HEK293 (cell line): Measurements from ENCODE around the gene ZNF536.
A peak's percentile ranks its signal among the peaks of the same experiment; 100 is the strongest.

ENCODE experiments used
- CTCF ChIA-PET: fragments of 350-600 bp; formaldehyde crosslinking; extraction: SDS; loops from one replicate; lab custom pipeline; 2021; ENCODE audit warnings: antibody characterized with exemption; lab: Yijun Ruan, JAX
- POLR2A ChIA-PET: fragments of 300-600 bp; formaldehyde crosslinking; extraction: SDS; loops from one replicate; lab custom pipeline; 2020; ENCODE audit warnings: antibody characterized with exemption, inconsistent platforms; lab: Yijun Ruan, JAX
- H3K27ac ChIP-seq: fragments of 200-500 bp; sonication (Bioruptor generic); 2 replicates; pipeline ENCODE4 v1.5.1; 2014; ENCODE audit warnings: low read depth, low read length, control low read depth, inconsistent platforms; ENCODE audit errors: extremely low read depth
- H3K36me3 ChIP-seq, 2 experiments: fragments of 200-500 bp in 1 of 2; sonication (Bioruptor generic) in 1 of 2; 1 replicate in 1 of 2; 2 replicates in 1 of 2; pipeline ENCODE4 v1.5.1; 2014 to 2017; ENCODE audit warnings: inconsistent platforms in 2 of 2, low read length in 2 of 2; ENCODE audit not compliant: control insufficient read depth in 2 of 2, insufficient read depth in 1 of 2
- H3K4me1 ChIP-seq: fragments of 200-500 bp; sonication (Bioruptor generic); 2 replicates; pipeline ENCODE4 v1.5.1; 2014; ENCODE audit warnings: mild to moderate bottlenecking, low read length, inconsistent platforms; ENCODE audit not compliant: control insufficient read depth, insufficient read depth
- H3K4me3 ChIP-seq: 2 replicates; pipeline ENCODE4 v1.5.1; 2011; ENCODE audit warnings: low read depth, mild to moderate bottlenecking, control low read depth, low read length, moderate library complexity
- H3K9me3 ChIP-seq: fragments of 200-500 bp; sonication (Bioruptor generic); 2 replicates; pipeline ENCODE4 v1.5.1; 2014; ENCODE audit warnings: low read depth, low read length, inconsistent platforms; ENCODE audit not compliant: control insufficient read depth, insufficient read depth
- HIC1 ChIP-seq: fragments of 450-650 bp; formaldehyde crosslinking; IDR thresholded peaks from 2 replicates; pipeline ENCODE4 v1.5.1; 2016; ENCODE audit warnings: missing biosample characterization, missing genetic modification characterization
- HOXA7 ChIP-seq: sonication (generic); formaldehyde crosslinking; IDR thresholded peaks from 2 replicates; pipeline ENCODE4 v1.8.1; 2022; ENCODE audit warnings: missing genetic modification reagents, borderline replicate concordance
- INSM2 ChIP-seq: fragments of 450-650 bp; formaldehyde crosslinking; IDR thresholded peaks from 2 replicates; pipeline ENCODE4 v1.5.1; 2016; ENCODE audit warnings: missing biosample characterization, missing genetic modification characterization
- KLF9 ChIP-seq: fragments of 450-650 bp; formaldehyde crosslinking; IDR thresholded peaks from 2 replicates; pipeline ENCODE4 v1.5.1; 2016; ENCODE audit warnings: missing biosample characterization, missing genetic modification characterization, low read depth
- PBX3 ChIP-seq: sonication (generic); formaldehyde crosslinking; IDR thresholded peaks from 2 replicates; pipeline ENCODE4 v1.8.1; 2022; ENCODE audit warnings: mild to moderate bottlenecking, moderate library complexity, missing genetic modification reagents
- SP2 ChIP-seq: fragments of 450-650 bp; formaldehyde crosslinking; IDR thresholded peaks from 2 replicates; pipeline ENCODE4 v1.5.1; 2016; ENCODE audit warnings: missing biosample characterization, missing genetic modification characterization
- YY1 ChIP-seq: fragments of 450-650 bp; formaldehyde crosslinking; IDR thresholded peaks from 2 replicates; pipeline ENCODE4 v1.5.1; 2018; ENCODE audit warnings: missing biosample characterization, missing genetic modification characterization
- ZBTB8A ChIP-seq: fragments of 450-650 bp; formaldehyde crosslinking; IDR thresholded peaks from 2 replicates; pipeline ENCODE4 v1.5.1; 2016; ENCODE audit warnings: missing biosample characterization, missing genetic modification characterization
- ZIC2 ChIP-seq: fragments of 450-650 bp; formaldehyde crosslinking; IDR thresholded peaks from 2 replicates; pipeline ENCODE4 v1.5.1; 2016; ENCODE audit warnings: missing biosample characterization, missing genetic modification characterization
- ZNF133 ChIP-seq: fragments of 450-650 bp; formaldehyde crosslinking; IDR thresholded peaks from 2 replicates; pipeline ENCODE4 v1.5.1; 2016; ENCODE audit warnings: missing biosample characterization, missing genetic modification characterization
- ZNF146 ChIP-seq: fragments of 450-650 bp; formaldehyde crosslinking; IDR thresholded peaks from 2 replicates; pipeline ENCODE4 v1.5.1; 2016; ENCODE audit warnings: missing biosample characterization, missing genetic modification characterization
- ZNF26 ChIP-seq: fragments of 450-650 bp; formaldehyde crosslinking; IDR thresholded peaks from 2 replicates; pipeline ENCODE4 v1.5.1; 2016; ENCODE audit warnings: missing biosample characterization, missing genetic modification characterization
- ZNF280D ChIP-seq: fragments of 450-650 bp; formaldehyde crosslinking; IDR thresholded peaks from 2 replicates; pipeline ENCODE4 v1.5.1; 2016; ENCODE audit warnings: missing biosample characterization, missing genetic modification characterization
- ZNF571 ChIP-seq: fragments of 450-650 bp; formaldehyde crosslinking; IDR thresholded peaks from 2 replicates; pipeline ENCODE4 v1.5.0; 2017; ENCODE audit warnings: missing biosample characterization, missing genetic modification characterization
- ZNF623 ChIP-seq: fragments of 450-650 bp; formaldehyde crosslinking; IDR thresholded peaks from 2 replicates; pipeline ENCODE4 v1.5.1; 2016; ENCODE audit warnings: missing biosample characterization, missing genetic modification characterization
- ZNF664 ChIP-seq: fragments of 450-650 bp; formaldehyde crosslinking; IDR thresholded peaks from 2 replicates; pipeline ENCODE4 v1.5.1; 2016; ENCODE audit warnings: missing biosample characterization, missing genetic modification characterization
- ZNF701 ChIP-seq: fragments of 450-650 bp; formaldehyde crosslinking; IDR thresholded peaks from 2 replicates; pipeline ENCODE4 v1.5.1; 2016; ENCODE audit warnings: missing biosample characterization, missing genetic modification characterization
- ZNF707 ChIP-seq: fragments of 450-650 bp; formaldehyde crosslinking; IDR thresholded peaks from 2 replicates; pipeline ENCODE4 v1.5.1; 2016; ENCODE audit warnings: missing biosample characterization, missing genetic modification characterization
- ZNF777 ChIP-seq: fragments of 450-650 bp; formaldehyde crosslinking; IDR thresholded peaks from 2 replicates; pipeline ENCODE4 v1.5.1; 2017; ENCODE audit warnings: missing biosample characterization, missing genetic modification characterization, borderline replicate concordance

The ZNF536 gene

GRCh38 chr19:30335306-30335886 is 36.8 kb upstream of the ZNF536 start:
- POLR2A ChIA-PET, result no interaction called here
- peaks cover 2% of the 10 kb centered on the region for H3K4me1 ChIP-seq
- CTCF ChIA-PET, result interaction anchor here (0.6 to 0.7 kb wide), 2 partner anchors 18 to 44 kb away, joined by 3 read pairs; no protein-coding TSS in a partner anchor
- no peak overlapping the region for H3K27ac ChIP-seq
- no peaks in the 10 kb centered on the region for H3K9me3 ChIP-seq
- no peaks in the 10 kb centered on the region for H3K36me3 ChIP-seq
- TF ChIP-seq ZNF146 (tag by site-specific recombination), result no peak
- 0 out of 2 replicates have a peak, but pooled peaks have one; percentile 27 for TF ChIP-seq ZNF777 (tag by site-specific recombination)
- no peak for TF ChIP-seq YY1 (tag by site-specific recombination)
- no peak for TF ChIP-seq ZIC2 (tag by site-specific recombination)
- no peak overlapping the region for H3K4me3 ChIP-seq

GRCh38 chr19:30336290-30336689 is 35.9 kb upstream of the ZNF536 start:
- peaks cover 11% of the 10 kb centered on the region for H3K4me1 ChIP-seq
- CTCF ChIA-PET, result no interaction called here
- POLR2A ChIA-PET, result no interaction called here
- H3K4me3 ChIP-seq, result no peak overlapping the region
- H3K9me3 ChIP-seq, result no peaks in the 10 kb centered on the region
- no peaks in the 10 kb centered on the region for H3K36me3 ChIP-seq
- no peak for TF ChIP-seq ZNF571 (tag by site-specific recombination)
- TF ChIP-seq ZNF280D (tag by site-specific recombination), result no peak
- no peak for TF ChIP-seq SP2
- no peak for TF ChIP-seq ZNF623 (tag by site-specific recombination)
- peak; percentile 44; the same call in 1 of the 2 replicates for TF ChIP-seq ZNF664 (tag by site-specific recombination)
- TF ChIP-seq KLF9 (tag by site-specific recombination), result no peak
- H3K27ac ChIP-seq, result no peak overlapping the region

- Histone ChIP-seq H3K9me3 (no peaks in the 10 kb centered on the region; the same call in 1 of the 2 replicates), H3K4me1 (peaks cover 28% of the 10 kb centered on the region), H3K27ac (no peak overlapping the region), H3K4me3 (no peak overlapping the region), H3K36me3 (no peaks in the 10 kb centered on the region)
- CTCF ChIA-PET, result interaction anchor here (0.6 to 1.0 kb wide), 3 partner anchors 12 to 367 kb away, joined by 3 to 6 read pairs (median 3); no protein-coding TSS in a partner anchor
- POLR2A ChIA-PET, result no interaction called here
- TF ChIP-seq ZNF701 (tag by site-specific recombination), result no peak
- peak; percentile 86 for TF ChIP-seq INSM2 (tag by site-specific recombination)
- TF ChIP-seq ZNF133 (tag by site-specific recombination), result no peak; the same call in 1 of the 2 replicates
- peak; percentile 38 for TF ChIP-seq ZNF707 (tag by site-specific recombination)
- TF ChIP-seq PBX3 (CRISPR knock-in tag), result no peak
- peak; percentile 24; the same call in 1 of the 2 replicates for TF ChIP-seq ZNF26 (tag by site-specific recombination)
- TF ChIP-seq ZNF571 (tag by site-specific recombination), result peak; percentile 76; the same call in 1 of the 2 replicates
- no peak for TF ChIP-seq HOXA7 (CRISPR knock-in tag)
- TF ChIP-seq HIC1 (tag by site-specific recombination), result peak; percentile 61; the same call in 1 of the 2 replicates
- TF ChIP-seq ZBTB8A (tag by site-specific recombination), result no peak
Measured at GRCh38 chr19:30338041-30338456, 34.1 kb upstream of the ZNF536 start.
